ENCODE results near the gene CEP128. TPM values are rescaled to one million over a fixed set of nuclear protein-coding genes. Genes with fewer than 3 reads are reported as not detected.

The CEP128 gene
- polyA plus RNA-seq, 1 of the 3 experiments (the other 2 are of a cell fraction) = 1.2 TPM

- H3K4me3 ChIP-seq (ENCODE audit: low read depth in 2 of 2, low read length in 1 of 2) = no peak overlapping the region
- CTCF ChIA-PET = no interaction called here
- H2AFZ ChIP-seq (ENCODE audit: low read depth) = no peak overlapping the region
- H3K4me2 ChIP-seq = no peak overlapping the region
- TF ChIP-seq TEAD4 (IDR thresholded peaks at IDR 0.05; ENCODE audit: borderline replicate concordance, insufficient read depth) = no peak
- TF ChIP-seq CTCF (IDR thresholded peaks at IDR 0.05) = no peak
- TF ChIP-seq RFX5 (IDR thresholded peaks at IDR 0.05; ENCODE audit: low read length) = no peak
- no peak for TF ChIP-seq MEF2A (IDR thresholded peaks at IDR 0.05; ENCODE audit: borderline replicate concordance, low read depth)
- no peak for TF ChIP-seq EZH2phosphoT487 (IDR thresholded peaks at IDR 0.05; ENCODE audit: borderline replicate concordance, low read depth)
- TF ChIP-seq RCOR1 (IDR thresholded peaks at IDR 0.05; ENCODE audit: low read length) = no peak
- TF ChIP-seq PBX3 (IDR thresholded peaks at IDR 0.05) = no peak
- TF ChIP-seq NFIC (IDR thresholded peaks at IDR 0.05; ENCODE audit: borderline replicate concordance) = no peak
- TF ChIP-seq MAX (IDR thresholded peaks at IDR 0.05; ENCODE audit: low read depth) = no peak
- TF ChIP-seq SMC3 (IDR thresholded peaks at IDR 0.05; ENCODE audit: low read depth, low read length) = no peak
- 99% methylated on average over 3 of the region's 3 CpGs for WGBS (ENCODE audit: low lambda C conversion rate)
- no peaks in the 10 kb centered on the region for H3K79me2 ChIP-seq (ENCODE audit: insufficient read depth)
- POLR2A ChIA-PET = no interaction called here
- H3K4me1 ChIP-seq (ENCODE audit: control insufficient read depth in 1 of 2, insufficient read depth in 2 of 2, low read depth in 1 of 2, low read length in 1 of 2) = no peaks in the 10 kb centered on the region
- H3K9me3 ChIP-seq = no peaks in the 10 kb centered on the region
- no peak overlapping the region for H3K9ac ChIP-seq
- DNase-seq = no peak
- no peaks in the 10 kb centered on the region for H3K27me3 ChIP-seq (ENCODE audit: insufficient read depth)
- no peak overlapping the region for H3K27ac ChIP-seq (ENCODE audit: low read depth in 2 of 2, low read length in 1 of 2)
- no peaks in the 10 kb centered on the region for H4K20me1 ChIP-seq (ENCODE audit: insufficient read depth)
- H3F3A ChIP-seq (replicated peaks; ENCODE audit: insufficient read depth) = no peaks in the 10 kb centered on the region
- H3K9me2 ChIP-seq = no peaks in the 10 kb centered on the region
- H3K36me3 ChIP-seq (replicated peaks in 1 of 2; ENCODE audit: control insufficient read depth in 1 of 2, insufficient read depth in 2 of 2, low read length in 1 of 2) = peaks cover 0 to 5% of the 10 kb centered on the region in 2 experiments
Measured at GRCh38 chr14:80681651-80682050, 259.9 kb downstream of the CEP128 start.

GRCh38 chr14:80679273-80679672 lies 262.3 kb downstream of the CEP128 start:
- Histone ChIP-seq H3K36me3 (replicated peaks in 1 of 2; ENCODE audit: control insufficient read depth in 1 of 2, insufficient read depth in 2 of 2, low read length in 1 of 2) (peaks cover 0 to 5% of the 10 kb centered on the region in 2 experiments), H3K27me3 (ENCODE audit: insufficient read depth) (no peaks in the 10 kb centered on the region), H3K9ac (no peak overlapping the region), H3K9me3 (no peaks in the 10 kb centered on the region), H3K9me2 (no peaks in the 10 kb centered on the region), H2AFZ (ENCODE audit: low read depth) (no peak overlapping the region), H4K20me1 (ENCODE audit: insufficient read depth) (no peaks in the 10 kb centered on the region), H3F3A (replicated peaks; ENCODE audit: insufficient read depth) (no peaks in the 10 kb centered on the region), H3K4me2 (no peak overlapping the region), H3K79me2 (ENCODE audit: insufficient read depth) (no peaks in the 10 kb centered on the region), H3K27ac (ENCODE audit: low read depth in 2 of 2, low read length in 1 of 2) (no peak overlapping the region), H3K4me3 (ENCODE audit: low read depth in 2 of 2, low read length in 1 of 2) (no peak overlapping the region), H3K4me1 (ENCODE audit: control insufficient read depth in 1 of 2, insufficient read depth in 2 of 2, low read depth in 1 of 2, low read length in 1 of 2) (no peaks in the 10 kb centered on the region)
- DNase-seq = no peak
- CTCF ChIA-PET = no interaction called here
- POLR2A ChIA-PET = no interaction called here
- WGBS (ENCODE audit: low lambda C conversion rate) = 95% methylated on average over 5 of the region's 5 CpGs
- no peak for TF ChIP-seq IRF3 (IDR thresholded peaks at IDR 0.05; ENCODE audit: low read depth, low read length)
- TF ChIP-seq GABPA (IDR thresholded peaks at IDR 0.05; ENCODE audit: low read depth) = no peak
- TF ChIP-seq CHD2 (IDR thresholded peaks at IDR 0.05; ENCODE audit: low read length, partially characterized antibody) = no peak
- no peak for TF ChIP-seq MAX (IDR thresholded peaks at IDR 0.05; ENCODE audit: low read depth)
- TF ChIP-seq TAF1 (IDR thresholded peaks at IDR 0.05; ENCODE audit: borderline replicate concordance, low read depth, low read length) = no peak
- TF ChIP-seq REST (IDR thresholded peaks at IDR 0.05; ENCODE audit: low read depth, low read length) = no peak
- TF ChIP-seq CTCF (IDR thresholded peaks at IDR 0.05) = no peak
- TF ChIP-seq EZH2phosphoT487 (IDR thresholded peaks at IDR 0.05; ENCODE audit: borderline replicate concordance, low read depth) = no peak
- TF ChIP-seq MEF2A (IDR thresholded peaks at IDR 0.05; ENCODE audit: borderline replicate concordance, low read depth) = no peak
- no peak for TF ChIP-seq TCF12 (IDR thresholded peaks at IDR 0.05)

Data from SK-N-SH (cell line).